Measurements from ENCODE around the gene WHAMM. TPM values are rescaled to one million over a fixed set of nuclear protein-coding genes. Genes with fewer than 3 reads are reported as not detected.
A peak's percentile ranks its signal among the peaks of the same experiment; 100 is the strongest.
"Not testable (repeated sequence)": the region's sequence is repeated elsewhere in the genome, so short reads cannot be mapped to it uniquely, and the experiment has no call there.

Gene WHAMM
- 10 to 100 TPM; 12.5 to 13.5 TPM for total RNA-seq

DNA sequence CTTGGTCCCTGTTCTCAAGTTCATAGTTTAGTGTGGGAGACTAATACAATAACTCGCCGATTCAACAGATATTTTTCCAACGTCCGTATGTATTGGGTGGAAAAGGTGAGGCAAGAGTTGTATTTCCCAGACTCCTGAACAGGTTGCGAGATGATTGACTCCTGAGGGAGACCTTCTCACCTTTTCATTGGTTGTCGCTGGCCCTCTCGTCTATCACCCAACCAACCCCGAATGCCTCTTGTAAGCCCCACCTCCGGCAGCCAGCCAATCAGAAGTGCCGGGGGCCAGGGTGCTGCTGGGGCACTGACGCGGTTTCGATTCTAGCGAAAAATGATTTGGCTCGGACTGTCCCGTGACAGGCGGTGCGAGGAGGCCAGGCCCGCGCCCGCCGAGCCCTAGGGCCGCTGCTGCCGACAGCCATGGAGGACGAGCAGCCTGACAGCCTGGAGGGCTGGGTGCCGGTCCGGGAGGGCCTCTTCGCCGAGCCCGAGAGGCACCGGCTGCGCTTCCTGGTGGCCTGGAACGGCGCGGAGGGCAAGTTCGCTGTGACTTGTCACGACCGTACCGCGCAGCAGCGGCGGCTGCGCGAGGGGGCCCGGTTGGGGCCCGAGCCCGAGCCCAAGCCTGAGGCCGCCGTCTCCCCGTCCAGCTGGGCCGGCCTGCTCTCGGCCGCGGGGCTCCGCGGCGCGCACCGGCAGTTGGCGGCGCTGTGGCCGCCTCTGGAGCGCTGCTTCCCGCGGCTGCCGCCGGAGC, at the start of gene WHAMM:
TSS of gene WHAMM (plus strand) at position 321 of the 753 bp plus-strand sequence. CDS start at position 420, 99 bp downstream.
- H3K9me3 ChIP-seq, result no peaks in the 10 kb centered on the region
- 0% methylated on average over 34 of the region's 67 CpGs for WGBS
- intact Hi-C loops (cut with DNase I), result loop anchor here (5.0 kb wide), 2 partner anchors 57 to 267 kb away; partner anchors contain the start of gene RPS17
- no peaks in the 10 kb centered on the region for H3K4me1 ChIP-seq (replicated peaks)
- DNase-seq (ENCODE audit: low spot score), result peak; percentile 99
- H3K27me3 ChIP-seq (replicated peaks; ENCODE audit: insufficient read depth), result no peaks in the 10 kb centered on the region
- peak in 1 of 4 experiments; percentile 3 for TF ChIP-seq CTCF (IDR thresholded peaks at IDR 0.05)
- TF ChIP-seq POLR2A (IDR thresholded peaks at IDR 0.05), result peak; percentile 98
- TF ChIP-seq POLR2AphosphoS5 (IDR thresholded peaks at IDR 0.05), result peak; percentile 99
- peaks cover 0 to 7% of the 10 kb centered on the region in 2 donors for H3K36me3 ChIP-seq
- H3K27ac ChIP-seq, result peak within 1 kb of the TSS; percentile 99
- H3K4me3 ChIP-seq, result peak within 1 kb of the TSS; percentile 69 to 98

GRCh38 chr15:82763361-82764116, 45.9 kb upstream of the WHAMM start:
- H3K36me3 ChIP-seq, result peaks cover 0 to 4% of the 10 kb centered on the region in 2 donors
- intact Hi-C loops (cut with DNase I), result no loop called here
- H3K27me3 ChIP-seq (replicated peaks; ENCODE audit: insufficient read depth), result no peaks in the 10 kb centered on the region
- H3K9me3 ChIP-seq, result no peaks in the 10 kb centered on the region
- H3K27ac ChIP-seq, result no peak overlapping the region
- 87% methylated on average over 7 of the region's 7 CpGs for WGBS
- no peak for DNase-seq (ENCODE audit: low spot score)
- TF ChIP-seq POLR2AphosphoS5 (IDR thresholded peaks at IDR 0.05), result no peak
- TF ChIP-seq CTCF (IDR thresholded peaks at IDR 0.05), result no peak
- no peak for TF ChIP-seq POLR2A (IDR thresholded peaks at IDR 0.05)
- H3K4me3 ChIP-seq, result no peak overlapping the region
- H3K4me1 ChIP-seq (replicated peaks), result no peaks in the 10 kb centered on the region

DNA sequence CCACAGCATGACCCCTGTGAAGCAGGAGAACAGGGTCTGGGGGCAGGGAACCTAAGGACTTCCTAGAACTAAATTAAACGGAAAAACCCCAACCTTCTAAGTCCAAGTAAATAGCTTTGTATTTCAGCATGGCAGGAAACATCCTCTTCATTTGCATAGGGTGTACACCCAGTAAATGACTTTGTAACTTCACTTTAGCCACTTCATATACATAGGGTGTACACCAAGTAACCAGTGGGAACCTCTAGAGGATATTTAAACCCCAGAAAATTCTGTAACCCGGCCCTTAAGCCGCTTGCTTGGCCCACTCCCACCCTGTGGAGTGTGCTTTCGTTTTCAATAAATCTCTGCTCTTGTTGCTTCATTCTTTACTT, 45.3 kb upstream of the WHAMM start:
- no peak overlapping the region for H3K4me3 ChIP-seq
- H3K9me3 ChIP-seq, result no peaks in the 10 kb centered on the region
- no peaks in the 10 kb centered on the region for H3K27me3 ChIP-seq (replicated peaks; ENCODE audit: insufficient read depth)
- WGBS, result 81% methylated on average over 4 of the region's 4 CpGs
- no peaks in the 10 kb centered on the region for H3K4me1 ChIP-seq (replicated peaks)
- intact Hi-C loops (cut with DNase I), result no loop called here
- DNase-seq (ENCODE audit: low spot score), result no peak
- TF ChIP-seq POLR2AphosphoS5 (IDR thresholded peaks at IDR 0.05) (no peak), CTCF (IDR thresholded peaks at IDR 0.05) (no peak), POLR2A (IDR thresholded peaks at IDR 0.05) (no peak)
- H3K36me3 ChIP-seq, result no peaks in the 10 kb centered on the region
- H3K27ac ChIP-seq, result no peak overlapping the region

GRCh38 chr15:82764740-82765139, 44.7 kb upstream of the WHAMM start:
- Histone ChIP-seq H3K27me3 (replicated peaks; ENCODE audit: insufficient read depth) (no peaks in the 10 kb centered on the region), H3K4me1 (replicated peaks) (no peaks in the 10 kb centered on the region), H3K9me3 (no peaks in the 10 kb centered on the region), H3K36me3 (no peaks in the 10 kb centered on the region), H3K4me3 (no peak overlapping the region), H3K27ac (no peak overlapping the region)
- intact Hi-C loops (cut with DNase I), result no loop called here
- no peak for DNase-seq (ENCODE audit: low spot score)
- TF ChIP-seq CTCF (IDR thresholded peaks at IDR 0.05), result no peak
- no peak for TF ChIP-seq POLR2AphosphoS5 (IDR thresholded peaks at IDR 0.05)
- TF ChIP-seq POLR2A (IDR thresholded peaks at IDR 0.05), result no peak
- 77% methylated on average over 9 of the region's 9 CpGs for WGBS

DNA sequence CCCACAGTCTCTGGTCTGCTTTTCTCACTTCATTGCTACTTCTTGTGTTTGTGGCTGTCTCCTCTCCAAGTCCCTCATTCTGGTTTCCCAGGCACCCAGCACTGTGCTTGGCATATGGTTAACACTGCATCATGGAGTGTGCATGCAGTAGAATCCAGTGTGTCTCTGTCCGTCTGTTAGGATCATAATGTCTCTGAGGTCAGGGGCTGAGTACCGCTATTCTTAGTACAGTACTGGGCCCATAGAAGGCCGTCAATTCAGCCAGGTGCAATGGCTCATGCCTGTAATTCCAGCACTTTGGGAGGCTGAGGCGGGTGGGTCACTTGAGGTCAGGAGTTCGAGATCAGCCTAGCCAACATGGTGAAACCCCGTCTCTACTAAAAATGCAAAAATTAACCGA, 43.2 kb upstream of the WHAMM start:
- H3K36me3 ChIP-seq; DNase-seq (ENCODE audit: low spot score); H3K4me1 ChIP-seq (replicated peaks); H3K27me3 ChIP-seq (replicated peaks; ENCODE audit: insufficient read depth); intact Hi-C loops (cut with DNase I); H3K27ac ChIP-seq; H3K4me3 ChIP-seq; H3K9me3 ChIP-seq: not testable (repeated sequence)
- 91% methylated on average over 7 of the region's 7 CpGs for WGBS

All from prostate gland (tissue), 2 donors.